Activated naive CD4-positive, alpha-beta T cell treated with anti-CD3 and anti-CD28 coated beads for 36 hours (primary cell): Measurements from ENCODE around the gene ZNF333. TPM values are rescaled to one million over a fixed set of nuclear protein-coding genes. Genes with fewer than 3 reads are reported as not detected.

Experiments used
- CTCF ChIA-PET: fragments of 350-600 bp; sonication (Branson Sonifier 250); formaldehyde crosslinking; loops from one replicate; lab custom pipeline; 2021; ENCODE audit warnings: antibody characterized with exemption; lab: Charles Lee
- DNase-seq: peaks from one replicate; pipeline ENCODE4 v3.0.0-alpha.2; 2020
- H3K27ac Mint-ChIP-seq: one replicate; pipeline ENCODE4 v1.8.0; 2021; ENCODE audit warnings: mild to moderate bottlenecking, mixed read lengths
- H3K27me3 Mint-ChIP-seq: one replicate; pipeline ENCODE4 v1.8.0; 2021; ENCODE audit warnings: low read depth, mixed read lengths
- H3K36me3 Mint-ChIP-seq: one replicate; pipeline ENCODE4 v1.8.0; 2021; ENCODE audit warnings: low read depth, mixed read lengths
- H3K4me1 Mint-ChIP-seq: one replicate; pipeline ENCODE4 v1.8.0; 2021; ENCODE audit warnings: low read depth, mixed read lengths
- H3K4me3 Mint-ChIP-seq: one replicate; pipeline ENCODE4 v1.8.0; 2021; ENCODE audit warnings: mild to moderate bottlenecking, moderate library complexity, mixed read lengths
- H3K9me3 Mint-ChIP-seq: one replicate; pipeline ENCODE4 v1.8.0; 2021; ENCODE audit warnings: mixed read lengths
- intact Hi-C: fragments of 100-400 bp; cut with micrococcal nuclease; formaldehyde crosslinking; loops from one replicate; pipeline ENCODE4 v1.15.1; 2023
- total RNA-seq, 2 experiments: library from RNA; stranded (reverse); gene quantifications; one replicate each; pipeline ENCODE4 v1.2.3, GENCODE V29; 2021

The ZNF333 gene
- total RNA-seq, 2 experiments from 2014 or later: 28.6 to 31.7 TPM

DNA sequence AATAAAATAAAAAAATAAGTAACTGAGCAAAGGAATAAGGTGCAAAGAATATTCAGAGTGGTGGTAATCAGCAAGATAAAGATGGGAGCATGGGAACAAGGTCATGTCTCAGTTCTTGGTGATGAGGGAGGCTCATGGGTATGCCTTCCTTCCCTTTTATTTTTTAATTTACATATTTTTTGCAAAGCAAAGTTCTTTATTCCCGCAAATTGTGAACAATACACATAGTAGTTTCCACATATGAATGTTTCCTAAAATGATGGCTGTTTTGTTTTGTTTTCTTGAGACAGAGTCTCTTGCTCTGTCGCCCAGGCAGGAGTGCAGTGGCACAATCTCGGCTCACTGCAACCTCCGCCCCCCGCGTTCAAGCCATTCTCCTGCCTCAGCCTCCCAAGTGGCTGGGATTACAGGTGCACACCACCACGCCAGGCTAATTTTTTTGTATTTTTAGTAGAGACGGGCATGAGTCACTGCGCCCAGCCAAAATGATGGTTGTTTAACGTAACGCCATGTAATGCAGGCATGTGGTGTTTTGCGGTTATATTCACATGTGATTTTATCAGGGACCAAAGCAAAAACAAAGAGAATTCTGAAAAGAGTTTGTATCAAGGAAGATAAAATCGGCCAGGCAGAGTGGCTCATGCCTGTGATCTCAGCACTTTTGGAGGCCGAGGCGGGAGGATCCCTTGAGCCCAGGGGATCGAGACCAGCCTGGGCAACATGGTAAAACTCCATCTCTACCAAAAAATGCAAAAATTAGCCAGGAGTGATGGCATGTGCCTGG, 93.0 kb downstream of the ZNF333 start:
- H3K4me1 Mint-ChIP-seq: peaks cover 15% of the 10 kb centered on the region
- intact Hi-C loops: no loop called here
- no peak overlapping the region for H3K4me3 Mint-ChIP-seq
- CTCF ChIA-PET: interaction anchor here (0.6 kb wide), 2 partner anchors 111 to 475 kb away, joined by 3 read pairs; no protein-coding TSS in a partner anchor
- H3K27me3 Mint-ChIP-seq: peaks cover 19% of the 10 kb centered on the region
- no peak overlapping the region for H3K27ac Mint-ChIP-seq
- DNase-seq: no peak
- H3K9me3 Mint-ChIP-seq: no peaks in the 10 kb centered on the region
- no peaks in the 10 kb centered on the region for H3K36me3 Mint-ChIP-seq

Other genes with a start within 250 kb of the ZNF333 start
- gene PTGER1, start 214.7 kb upstream of the ZNF333 start, total RNA-seq: not detected
- gene GIPC1, start 193.9 kb upstream of the ZNF333 start, total RNA-seq: 10 to 100 TPM; 15.4 to 16.5 TPM
- 10 to 100 TPM; 48.1 to 49.5 TPM for gene DNAJB1, start 171.7 kb upstream of the ZNF333 start, total RNA-seq
- gene TECR, start 160.5 kb upstream of the ZNF333 start, total RNA-seq: 100 to 1,000 TPM; 102 to 105 TPM
- gene NDUFB7, start 118.0 kb upstream of the ZNF333 start, total RNA-seq: 100 to 1,000 TPM; 117 to 123 TPM
- gene CLEC17A, start 107.0 kb upstream of the ZNF333 start, total RNA-seq: under 1 TPM; 0.15 to 0.26 TPM
- not detected for gene ADGRE3, start 15.2 kb upstream of the ZNF333 start, total RNA-seq
- gene ADGRE2, start 88.5 kb downstream of the ZNF333 start, total RNA-seq: under 1 TPM; 0.40 to 0.45 TPM
- gene OR7A5, start 145.1 kb downstream of the ZNF333 start, total RNA-seq: not detected
- not detected for gene OR7C1, start 145.1 kb downstream of the ZNF333 start, total RNA-seq
- not detected for gene OR7A10, start 158.9 kb downstream of the ZNF333 start, total RNA-seq
- not detected for gene OR7A17, start 196.1 kb downstream of the ZNF333 start, total RNA-seq